K562 (cell line): ENCODE results near the gene HJV. TPM values are rescaled to one million over a fixed set of nuclear protein-coding genes. Genes with fewer than 3 reads are reported as not detected.
A peak's percentile ranks its signal among the peaks of the same experiment; 100 is the strongest.

Source experiments
- ATF6 ChIP-seq: sonication (generic); formaldehyde crosslinking; IDR thresholded peaks from 2 replicates; pipeline ENCODE4 v1.4.0; 2020; ENCODE audit warnings: mild to moderate bottlenecking, missing genetic modification reagents
- EP300 ChIP-seq: IDR thresholded peaks from 2 replicates; pipeline ENCODE4 v1.6.1; 2012; ENCODE audit warnings: low read length, improper control_type of control experiment
- FOXA3 ChIP-seq, 2 experiments: fragments of 450-650 bp in 1 of 2; sonication (generic) in 1 of 2; formaldehyde crosslinking; IDR thresholded peaks in 1 of 2; conservative IDR thresholded peaks in 1 of 2; 2 replicates each; pipeline versions ENCODE4 v1.4.0 to v1.8.0; 2020 to 2022; ENCODE audit warnings: mild to moderate bottlenecking in 2 of 2, missing genetic modification reagents in 1 of 2
- FOXJ3 ChIP-seq: sonication (generic); formaldehyde crosslinking; IDR thresholded peaks from 2 replicates; pipeline ENCODE4 v1.4.0; 2020; ENCODE audit warnings: mild to moderate bottlenecking, missing genetic modification reagents
- HES1 ChIP-seq: fragments of 450-650 bp; IDR thresholded peaks from 2 replicates; pipeline ENCODE4 v1.6.1; 2016; ENCODE audit warnings: low read depth, mild to moderate bottlenecking, moderate library complexity
- NBN ChIP-seq: fragments of 450-650 bp; IDR thresholded peaks from 2 replicates; pipeline ENCODE4 v1.6.1; 2016; ENCODE audit warnings: low read depth, mild to moderate bottlenecking
- PHB2 ChIP-seq: fragments of 450-650 bp; IDR thresholded peaks from 2 replicates; pipeline ENCODE4 v1.6.1; 2017; ENCODE audit warnings: low read depth
- SIX5 ChIP-seq, 2 experiments: IDR thresholded peaks; 2 replicates each; pipeline ENCODE4 v1.6.1; 2011; ENCODE audit warnings: low read length in 2 of 2, borderline replicate concordance in 1 of 2, low read depth in 1 of 2, mild to moderate bottlenecking in 1 of 2, moderate library complexity in 1 of 2; ENCODE audit not compliant: insufficient read depth in 1 of 2
- ZBTB40 ChIP-seq, 2 experiments: fragments of 450-650 bp in 1 of 2; sonication (generic) in 1 of 2; formaldehyde crosslinking in 1 of 2; IDR thresholded peaks; 2 replicates each; pipeline versions ENCODE4 v1.7.1 to v1.9.0; 2016 to 2022; ENCODE audit warnings: inconsistent platforms in 1 of 2, mild to moderate bottlenecking in 1 of 2, missing genetic modification reagents in 1 of 2
- ZNF282 ChIP-seq: sonication (generic); formaldehyde crosslinking; IDR thresholded peaks from 2 replicates; pipeline ENCODE4 v1.8.1; 2023; ENCODE audit warnings: missing genetic modification reagents
- polyA plus RNA-seq, 8 experiments: library from polyadenylated mRNA; depleted of rRNA in 4 of 8; stranded (reverse) in 5 of 8; unstranded in 3 of 8; fragments of >200 nt; fragmentation: Nextera tagmentation in 2 of 8; fragmentation: Illumina TruSeq in 1 of 8; extraction: Ambion mirVana in 2 of 8; extraction: Trizol in 1 of 8; gene quantifications; 2 replicates each; pipeline versions ENCODE4 v1.2.1 to v1.2.3, GENCODE V29; 2011 to 2014; ENCODE audit warnings: inconsistent platforms in 1 of 8, missing spikeins in 1 of 8
- total RNA-seq, 7 experiments: library from RNA; depleted of rRNA in 6 of 7; stranded (reverse); fragments of >200 nt in 6 of 7; fragmentation: Illumina TruSeq in 2 of 7; extraction: Trizol in 2 of 7; gene quantifications; 2 replicates each; pipeline versions ENCODE4 v1.2.1 to v1.2.3, GENCODE V29; 2011 to 2021; ENCODE audit warnings: low replicate concordance in 1 of 7
- TF ChIP-seq, protein P1 (sequence below): fragments of 450-650 bp; IDR thresholded peaks from 2 replicates; pipeline ENCODE4 v1.6.1; 2016; ENCODE audit warnings: mild to moderate bottlenecking

The HJV gene
- total and polyA plus RNA-seq, 9 of the 15 experiments (the other 6 are each of a cell fraction or from before 2014, with no cell fraction given): 1.0 to 6.6 (median 2.4) TPM

DNA sequence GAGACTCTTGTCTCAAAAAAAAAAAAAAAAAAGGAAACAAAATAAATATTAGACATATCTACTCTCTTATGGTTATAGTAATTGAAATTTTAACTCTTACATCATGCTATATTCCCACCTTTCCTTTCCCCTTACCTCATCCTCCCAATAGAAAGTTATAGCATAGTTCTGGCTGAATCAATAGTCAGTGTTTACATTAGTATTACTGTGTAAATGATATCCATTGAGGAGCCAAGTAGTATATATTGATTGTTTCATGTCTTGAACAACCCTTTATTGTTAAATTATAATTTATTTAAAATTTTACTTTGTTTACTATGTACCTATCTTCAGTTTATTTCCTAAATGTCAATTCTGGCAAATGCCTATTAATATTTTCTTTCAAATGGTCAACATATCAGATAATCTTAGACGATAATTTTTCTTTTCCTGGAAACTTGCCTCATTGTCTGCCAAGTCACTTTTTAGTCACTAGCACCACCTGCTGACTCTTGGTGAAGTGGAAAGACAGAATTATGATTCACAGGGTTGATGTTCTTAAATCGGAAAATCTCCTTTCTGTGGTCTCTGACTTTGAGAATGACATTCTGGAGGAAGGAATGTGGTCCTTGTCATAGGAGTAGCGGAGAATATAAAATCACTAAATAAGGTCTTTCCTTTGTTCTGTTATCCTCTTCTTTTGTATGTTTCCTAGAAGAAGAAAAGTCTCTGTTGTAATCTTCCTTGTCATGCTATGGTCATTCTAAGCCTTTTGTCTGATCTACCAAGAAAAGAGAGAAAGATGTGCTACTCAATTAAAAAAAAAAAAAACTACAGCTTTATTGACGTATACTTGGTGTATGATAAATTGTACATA lies 8.6 kb downstream of the HJV start (continued):
- TF ChIP-seq ZBTB40 (IDR thresholded peaks at IDR 0.05): no peak
- no peak for TF ChIP-seq ZBTB40 (CRISPR knock-in tag; IDR thresholded peaks at IDR 0.05)
- TF ChIP-seq SIX5 (IDR thresholded peaks at IDR 0.05; ENCODE audit: borderline replicate concordance in 1 of 2, insufficient read depth in 1 of 2, low read depth in 1 of 2, low read length in 2 of 2): no peak
- TF ChIP-seq, protein P1, sequence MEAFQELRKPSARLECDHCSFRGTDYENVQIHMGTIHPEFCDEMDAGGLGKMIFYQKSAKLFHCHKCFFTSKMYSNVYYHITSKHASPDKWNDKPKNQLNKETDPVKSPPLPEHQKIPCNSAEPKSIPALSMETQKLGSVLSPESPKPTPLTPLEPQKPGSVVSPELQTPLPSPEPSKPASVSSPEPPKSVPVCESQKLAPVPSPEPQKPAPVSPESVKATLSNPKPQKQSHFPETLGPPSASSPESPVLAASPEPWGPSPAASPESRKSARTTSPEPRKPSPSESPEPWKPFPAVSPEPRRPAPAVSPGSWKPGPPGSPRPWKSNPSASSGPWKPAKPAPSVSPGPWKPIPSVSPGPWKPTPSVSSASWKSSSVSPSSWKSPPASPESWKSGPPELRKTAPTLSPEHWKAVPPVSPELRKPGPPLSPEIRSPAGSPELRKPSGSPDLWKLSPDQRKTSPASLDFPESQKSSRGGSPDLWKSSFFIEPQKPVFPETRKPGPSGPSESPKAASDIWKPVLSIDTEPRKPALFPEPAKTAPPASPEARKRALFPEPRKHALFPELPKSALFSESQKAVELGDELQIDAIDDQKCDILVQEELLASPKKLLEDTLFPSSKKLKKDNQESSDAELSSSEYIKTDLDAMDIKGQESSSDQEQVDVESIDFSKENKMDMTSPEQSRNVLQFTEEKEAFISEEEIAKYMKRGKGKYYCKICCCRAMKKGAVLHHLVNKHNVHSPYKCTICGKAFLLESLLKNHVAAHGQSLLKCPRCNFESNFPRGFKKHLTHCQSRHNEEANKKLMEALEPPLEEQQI: peak; percentile 76
- no peak for TF ChIP-seq FOXJ3
- no peak for TF ChIP-seq ATF6 (CRISPR knock-in tag)
- TF ChIP-seq HES1: peak; percentile 20; the same call in 1 of the 2 replicates
- peak; percentile 26; the same call in 1 of the 2 replicates for TF ChIP-seq EP300
- no peak for TF ChIP-seq NBN
- TF ChIP-seq ZNF282 (CRISPR knock-in tag): no peak
- no peak for TF ChIP-seq PHB2
- no peak for TF ChIP-seq FOXA3 (CRISPR knock-in tag; conservative IDR thresholded peaks at IDR 0.05 in 1 of 2, IDR thresholded peaks at IDR 0.05 in 1 of 2)
